Tibial artery (tissue), 4 donors: ENCODE data around the gene HYI.

ENCODE experiments used
- DNase-seq, 2 donors: peaks; one replicate each; pipeline ENCODE4 v3.0.0-alpha.2; 2019
- H3K27ac ChIP-seq, 2 donors: fragments of 200-600 bp; sonication (generic) in 1 of 2; 1 replicate in 1 of 2; 2 replicates in 1 of 2; pipeline ENCODE4 v1.5.1; 2018 to 2019; ENCODE audit warnings: mild to moderate bottlenecking in 1 of 2
- H3K27me3 ChIP-seq, 2 donors: fragments of 200-600 bp; sonication (generic) in 1 of 2; one replicate each; pipeline versions ENCODE4 v1.5.1 to v1.6.0; 2016 to 2019
- H3K36me3 ChIP-seq, 3 donors: fragments of 200-600 bp; sonication (generic) in 2 of 3; one replicate each; pipeline ENCODE4 v1.5.1; 2016 to 2019; ENCODE audit warnings: mild to moderate bottlenecking in 2 of 3
- H3K4me1 ChIP-seq, 4 donors: fragments of 200-600 bp; sonication (generic) in 2 of 4; 1 replicate in 3 of 4; 2 replicates in 1 of 4; pipeline ENCODE4 v1.5.1; 2016 to 2019
- H3K4me3 ChIP-seq, 2 donors: fragments of 200-600 bp; sonication (generic) in 1 of 2; 1 replicate in 1 of 2; 2 replicates in 1 of 2; pipeline ENCODE4 v1.5.1; 2018 to 2019; ENCODE audit warnings: mild to moderate bottlenecking in 2 of 2
- H3K9me3 ChIP-seq, 3 donors: fragments of 200-600 bp; sonication (generic) in 1 of 3; one replicate each; pipeline ENCODE4 v1.5.1; 2016 to 2019
- intact Hi-C: fragments of 100-400 bp; cut with DNase I; formaldehyde crosslinking; loops from one replicate; pipeline ENCODE4 v1.15.0; 2023; ENCODE audit warnings: low total_unique reads
- TF ChIP-seq, protein P1 (sequence below), 2 experiments: fragments of 200-600 bp in 1 of 2; fragments of 450-650 bp in 1 of 2; IDR thresholded peaks; one replicate each; pipeline ENCODE4 v1.5.1; 2017 to 2019; ENCODE audit warnings: antibody characterized with exemption in 2 of 2, mild to moderate bottlenecking in 1 of 2, moderate library complexity in 1 of 2

Gene HYI

DNA sequence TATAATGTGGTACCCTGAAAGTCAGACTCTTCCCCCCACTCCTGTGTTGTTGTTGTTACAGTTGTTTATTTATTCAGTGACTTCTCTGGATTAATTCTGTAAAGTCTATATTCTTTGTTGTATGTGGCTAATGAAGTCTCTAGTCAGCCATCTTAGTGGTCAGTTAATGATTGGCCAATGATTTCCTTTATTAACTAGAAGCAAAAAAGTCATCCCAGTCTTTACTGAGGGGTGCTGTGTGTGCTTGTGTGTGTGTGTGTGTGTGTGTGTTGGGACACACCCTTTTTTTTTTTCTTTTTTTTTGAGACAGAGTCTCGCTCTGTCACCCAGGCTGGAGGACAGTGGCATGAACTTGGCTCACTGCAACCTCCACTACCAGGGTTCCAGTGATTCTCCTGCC lies 37.3 kb upstream of the HYI start:
- DNase-seq, result no peak

DNA sequence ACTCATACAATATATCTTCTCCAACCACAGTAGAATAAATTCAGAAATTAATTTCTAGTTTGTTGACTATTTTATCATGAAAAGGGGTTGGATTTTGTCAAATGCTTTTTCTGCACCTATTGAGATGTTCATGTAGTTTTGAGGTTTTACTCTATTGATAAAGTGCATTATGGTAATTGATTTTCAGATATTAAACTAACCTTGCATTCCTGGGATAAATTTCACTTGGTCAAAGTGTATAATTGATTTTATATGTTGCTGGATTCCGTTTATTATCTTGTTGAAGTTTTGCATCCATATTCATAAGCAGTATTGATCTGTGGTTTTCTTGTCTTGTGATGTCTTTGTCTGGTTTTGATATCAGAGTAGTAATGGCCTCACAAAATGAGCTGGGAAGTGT lies 34.4 kb upstream of the HYI start:
- peaks cover 0 to 5% (median 0%) of the 10 kb centered on the region in 3 donors for H3K36me3 ChIP-seq
- H3K27me3 ChIP-seq, result no peaks in the 10 kb centered on the region
- TF ChIP-seq, protein P1, sequence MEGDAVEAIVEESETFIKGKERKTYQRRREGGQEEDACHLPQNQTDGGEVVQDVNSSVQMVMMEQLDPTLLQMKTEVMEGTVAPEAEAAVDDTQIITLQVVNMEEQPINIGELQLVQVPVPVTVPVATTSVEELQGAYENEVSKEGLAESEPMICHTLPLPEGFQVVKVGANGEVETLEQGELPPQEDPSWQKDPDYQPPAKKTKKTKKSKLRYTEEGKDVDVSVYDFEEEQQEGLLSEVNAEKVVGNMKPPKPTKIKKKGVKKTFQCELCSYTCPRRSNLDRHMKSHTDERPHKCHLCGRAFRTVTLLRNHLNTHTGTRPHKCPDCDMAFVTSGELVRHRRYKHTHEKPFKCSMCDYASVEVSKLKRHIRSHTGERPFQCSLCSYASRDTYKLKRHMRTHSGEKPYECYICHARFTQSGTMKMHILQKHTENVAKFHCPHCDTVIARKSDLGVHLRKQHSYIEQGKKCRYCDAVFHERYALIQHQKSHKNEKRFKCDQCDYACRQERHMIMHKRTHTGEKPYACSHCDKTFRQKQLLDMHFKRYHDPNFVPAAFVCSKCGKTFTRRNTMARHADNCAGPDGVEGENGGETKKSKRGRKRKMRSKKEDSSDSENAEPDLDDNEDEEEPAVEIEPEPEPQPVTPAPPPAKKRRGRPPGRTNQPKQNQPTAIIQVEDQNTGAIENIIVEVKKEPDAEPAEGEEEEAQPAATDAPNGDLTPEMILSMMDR (IDR thresholded peaks at IDR 0.05), result no peak
- no peaks in the 10 kb centered on the region for H3K4me1 ChIP-seq
- intact Hi-C loops, result no loop called here
- no peak overlapping the region for H3K27ac ChIP-seq
- peaks cover 0 to 36% (median 10%) of the 10 kb centered on the region in 3 donors for H3K9me3 ChIP-seq
- DNase-seq, result no peak
- H3K4me3 ChIP-seq, result no peak overlapping the region

More for the DNA sequence above, 37.3 kb upstream of the HYI start:
- intact Hi-C loops, result no loop called here
- no peaks in the 10 kb centered on the region for H3K4me1 ChIP-seq
- no peak overlapping the region for H3K4me3 ChIP-seq
- H3K27me3 ChIP-seq, result no peaks in the 10 kb centered on the region
- TF ChIP-seq, protein P1 (IDR thresholded peaks at IDR 0.05), result no peak
- H3K27ac ChIP-seq, result no peak overlapping the region
- H3K36me3 ChIP-seq, result peaks cover 0 to 5% (median 0%) of the 10 kb centered on the region in 3 donors
- H3K9me3 ChIP-seq, result peaks cover 0 to 36% (median 10%) of the 10 kb centered on the region in 3 donors

DNA sequence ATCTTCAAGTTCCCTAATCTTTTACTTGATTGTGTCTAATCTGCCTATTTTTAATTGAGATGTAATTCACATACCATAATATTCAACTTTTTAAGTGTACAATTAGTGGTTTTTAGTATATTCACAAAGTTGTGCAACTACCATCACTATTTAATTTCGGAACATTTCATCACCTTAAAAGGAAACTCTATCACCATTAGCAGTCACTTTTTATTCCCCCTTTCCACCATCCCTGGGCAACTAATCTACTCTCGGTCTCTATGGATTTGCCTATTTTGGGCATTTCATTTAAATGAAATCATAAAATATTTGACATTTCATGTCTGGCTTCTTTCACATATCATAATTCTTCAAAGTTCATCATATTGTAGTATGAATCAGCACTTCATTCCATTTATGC lies 30.6 kb upstream of the HYI start:
- peaks cover 0 to 8% (median 4%) of the 10 kb centered on the region in 3 donors for H3K9me3 ChIP-seq
- H3K4me3 ChIP-seq, result no peak overlapping the region
- no peak for DNase-seq
- H3K4me1 ChIP-seq, result no peaks in the 10 kb centered on the region
- TF ChIP-seq, protein P1 (IDR thresholded peaks at IDR 0.05), result no peak
- H3K36me3 ChIP-seq, result peaks cover 0 to 5% (median 0%) of the 10 kb centered on the region in 3 donors
- intact Hi-C loops, result no loop called here
- H3K27ac ChIP-seq, result no peak overlapping the region
- H3K27me3 ChIP-seq, result no peaks in the 10 kb centered on the region

DNA sequence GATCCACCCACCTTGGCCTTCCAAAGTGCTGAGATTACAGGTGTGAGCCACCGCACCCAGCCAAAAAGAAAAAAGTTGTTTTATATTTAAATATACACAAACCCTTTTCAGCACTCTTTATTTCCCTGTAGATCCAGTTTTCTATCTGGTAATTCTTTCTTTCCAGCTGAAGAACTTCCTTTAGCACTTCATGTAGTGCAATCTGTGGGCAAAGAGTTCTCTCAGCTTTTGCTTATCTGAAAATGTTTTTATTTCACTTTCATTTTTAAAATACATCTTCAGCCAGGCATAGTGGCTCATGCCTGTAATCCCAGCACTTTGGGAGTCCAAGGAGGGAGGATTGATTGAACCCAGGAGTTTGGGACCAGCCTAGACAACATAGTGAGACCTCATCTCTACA lies 28.5 kb upstream of the HYI start:
- no peaks in the 10 kb centered on the region for H3K27me3 ChIP-seq
- DNase-seq, result no peak

DNA sequence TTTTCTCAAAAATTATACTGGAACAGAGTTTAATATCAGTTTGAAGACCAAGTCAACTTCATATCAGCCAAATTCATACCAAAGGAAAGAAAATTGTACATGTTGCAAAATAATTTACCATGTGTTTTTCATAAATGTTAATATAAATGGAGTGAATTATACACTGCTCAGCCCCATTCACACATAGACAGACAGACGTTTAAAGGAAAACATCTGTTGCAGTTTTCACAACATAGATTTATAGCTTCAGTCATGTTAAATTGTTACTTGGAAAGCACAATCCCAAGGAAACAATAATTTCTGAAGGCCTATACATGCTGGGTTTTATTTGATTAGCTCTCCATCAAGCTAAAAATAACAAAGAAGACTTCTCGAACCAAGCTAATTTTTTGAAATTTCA lies 27.8 kb upstream of the HYI start:
- TF ChIP-seq, protein P1 (IDR thresholded peaks at IDR 0.05), result no peak
- H3K27me3 ChIP-seq, result no peaks in the 10 kb centered on the region
- H3K4me1 ChIP-seq, result no peaks in the 10 kb centered on the region
- H3K36me3 ChIP-seq, result no peaks in the 10 kb centered on the region
- DNase-seq, result no peak
- intact Hi-C loops, result no loop called here
- H3K27ac ChIP-seq, result no peak overlapping the region
- no peaks in the 10 kb centered on the region for H3K9me3 ChIP-seq
- H3K4me3 ChIP-seq, result no peak overlapping the region

More for the DNA sequence above, 28.5 kb upstream of the HYI start:
- Histone ChIP-seq H3K27ac (no peak overlapping the region), H3K4me3 (no peak overlapping the region), H3K9me3 (no peaks in the 10 kb centered on the region), H3K36me3 (no peaks in the 10 kb centered on the region), H3K4me1 (no peaks in the 10 kb centered on the region)
- TF ChIP-seq, protein P1 (IDR thresholded peaks at IDR 0.05), result no peak
- intact Hi-C loops, result no loop called here

DNA sequence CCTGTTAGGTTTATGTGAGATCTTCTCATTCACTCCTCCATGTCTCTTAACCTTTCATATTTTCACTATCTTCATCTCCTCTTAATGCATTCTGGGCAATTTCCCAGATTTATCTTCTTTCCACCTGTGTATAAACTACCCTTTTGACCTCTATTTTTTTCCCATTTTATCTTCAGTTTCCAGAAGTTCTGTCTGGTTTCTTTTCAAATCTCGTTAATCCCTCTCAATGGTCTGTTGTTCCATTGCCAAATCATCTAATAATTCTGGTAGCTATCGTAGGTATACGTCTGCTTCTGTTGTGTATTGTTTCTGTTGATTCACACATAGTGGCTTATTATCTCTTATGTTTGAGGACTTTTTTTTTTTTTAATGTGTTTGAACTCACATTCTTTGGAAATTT lies 25.7 kb upstream of the HYI start:
- intact Hi-C loops, result no loop called here
- no peaks in the 10 kb centered on the region for H3K4me1 ChIP-seq
- no peaks in the 10 kb centered on the region for H3K27me3 ChIP-seq
- TF ChIP-seq, protein P1 (IDR thresholded peaks at IDR 0.05), result no peak
- H3K9me3 ChIP-seq, result no peaks in the 10 kb centered on the region
- no peak overlapping the region for H3K4me3 ChIP-seq
- no peak overlapping the region for H3K27ac ChIP-seq
- H3K36me3 ChIP-seq, result no peaks in the 10 kb centered on the region
- no peak for DNase-seq
